Smooth muscle cell (in vitro differentiated cells): ENCODE results near the gene KCNMB1. TPM values are rescaled to one million over a fixed set of nuclear protein-coding genes. Genes with fewer than 3 reads are reported as not detected.

Source experiments
- DNase-seq: peaks from one replicate; lab custom pipeline; 2025; ENCODE audit not compliant: unreplicated experiment; lab: John Stamatoyannopoulos, UW
- H2AFZ ChIP-seq: fragments of 200-600 bp; sonication (generic); 2 replicates; pipeline ENCODE4 v1.6.0; 2016; ENCODE audit warnings: antibody characterized with exemption, low read depth, mild to moderate bottlenecking
- H3F3A ChIP-seq: fragments of 200-600 bp; sonication (generic); 2 replicates; pipeline ENCODE4 v1.6.0; 2017; ENCODE audit warnings: antibody characterized with exemption, low read depth
- H3K27ac ChIP-seq: fragments of 200-600 bp; sonication (generic); 2 replicates; pipeline ENCODE4 v1.5.1; 2016; ENCODE audit warnings: low read depth, mild to moderate bottlenecking
- H3K27me3 ChIP-seq: fragments of 200-600 bp; sonication (generic); 2 replicates; pipeline ENCODE4 v1.6.1; 2016; ENCODE audit warnings: low read depth, mild to moderate bottlenecking
- H3K36me3 ChIP-seq: fragments of 200-600 bp; sonication (generic); 2 replicates; pipeline ENCODE4 v1.5.1; 2016; ENCODE audit warnings: low read depth
- H3K4me1 ChIP-seq: fragments of 200-600 bp; sonication (generic); 2 replicates; pipeline ENCODE4 v1.5.1; 2016; ENCODE audit warnings: low read depth
- H3K4me2 ChIP-seq: fragments of 200-600 bp; sonication (generic); 2 replicates; pipeline ENCODE4 v1.6.0; 2016; ENCODE audit warnings: mild to moderate bottlenecking
- H3K4me3 ChIP-seq: fragments of 200-600 bp; sonication (generic); 2 replicates; pipeline ENCODE4 v1.5.1; 2016; ENCODE audit warnings: mild to moderate bottlenecking
- H3K79me2 ChIP-seq: fragments of 200-600 bp; sonication (generic); 2 replicates; pipeline ENCODE4 v1.6.0; 2016; ENCODE audit warnings: low read depth, mild to moderate bottlenecking
- H3K9ac ChIP-seq: fragments of 200-600 bp; sonication (generic); 2 replicates; pipeline ENCODE4 v1.6.0; 2016; ENCODE audit warnings: low read depth
- H3K9me3 ChIP-seq: fragments of 200-600 bp; sonication (generic); replicated peaks from 2 replicates; pipeline ENCODE4 v1.5.1; 2016; ENCODE audit warnings: low read depth
- H4K20me1 ChIP-seq: fragments of 200-600 bp; sonication (generic); 2 replicates; pipeline ENCODE4 v1.6.0; 2016; ENCODE audit warnings: low read depth
- WGBS: methylation state at CpG from one replicate; pipeline ENCODE4 v1.1.7; 2016; ENCODE audit warnings: low lambda C conversion rate; 5-methylcytosine and 5-hydroxymethylcytosine counted together
- polyA plus RNA-seq: library from polyadenylated mRNA; unstranded; fragments of >200 nt; fragmentation: Nextera tagmentation; extraction: Ambion mirVana; gene quantifications from 2 replicates; pipeline ENCODE4 v1.2.1, GENCODE V29; 2016
- total RNA-seq: library from RNA; depleted of rRNA; stranded (reverse); fragments of >200 nt; gene quantifications from 2 replicates; pipeline ENCODE4 v1.2.3, GENCODE V29; 2014
- TF ChIP-seq, protein P1 (sequence below): fragments of 200-600 bp; sonication (generic); IDR thresholded peaks from 2 replicates; pipeline ENCODE4 v1.5.1; 2017; ENCODE audit warnings: borderline replicate concordance, mild to moderate bottlenecking, antibody characterized with exemption; ENCODE audit not compliant: insufficient read depth, poor library complexity, severe bottlenecking

The KCNMB1 gene
- total and polyA plus RNA-seq, 2 experiments from 2014 or later = 0.54 to 0.63 TPM

DNA sequence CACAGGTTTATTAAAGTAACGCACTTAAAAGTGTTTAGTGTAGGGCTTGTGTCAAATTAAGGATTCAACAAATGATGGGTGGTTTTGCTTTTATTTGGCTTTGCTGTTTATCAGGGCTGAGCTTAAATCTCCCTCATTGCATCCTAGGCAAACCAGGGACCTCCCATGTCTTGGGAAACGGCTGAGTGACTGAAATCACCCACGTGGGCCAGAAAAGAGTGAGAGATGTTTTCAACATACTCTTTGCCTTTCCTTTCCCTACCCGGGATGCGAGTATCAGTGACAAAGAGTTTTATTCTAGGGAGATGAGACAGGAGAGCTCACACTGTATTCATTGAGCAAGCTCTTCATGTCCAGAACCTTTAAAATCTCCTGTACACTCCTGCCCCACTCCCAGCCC, 23.3 kb downstream of the KCNMB1 start:
- no peak overlapping the region for H3K9ac ChIP-seq
- H3K9me3 ChIP-seq = no peaks in the 10 kb centered on the region
- no peaks in the 10 kb centered on the region for H3K79me2 ChIP-seq
- no peak overlapping the region for H3K4me2 ChIP-seq
- H3K4me1 ChIP-seq = no peaks in the 10 kb centered on the region
- DNase-seq = no peak
- H3K36me3 ChIP-seq = no peaks in the 10 kb centered on the region
- WGBS = 79% methylated on average over 5 of the region's 5 CpGs
- H2AFZ ChIP-seq = no peak overlapping the region
- no peaks in the 10 kb centered on the region for H4K20me1 ChIP-seq
- no peak overlapping the region for H3K27ac ChIP-seq
- no peak overlapping the region for H3K4me3 ChIP-seq
- H3F3A ChIP-seq = peaks cover 6% of the 10 kb centered on the region
- TF ChIP-seq, protein P1, sequence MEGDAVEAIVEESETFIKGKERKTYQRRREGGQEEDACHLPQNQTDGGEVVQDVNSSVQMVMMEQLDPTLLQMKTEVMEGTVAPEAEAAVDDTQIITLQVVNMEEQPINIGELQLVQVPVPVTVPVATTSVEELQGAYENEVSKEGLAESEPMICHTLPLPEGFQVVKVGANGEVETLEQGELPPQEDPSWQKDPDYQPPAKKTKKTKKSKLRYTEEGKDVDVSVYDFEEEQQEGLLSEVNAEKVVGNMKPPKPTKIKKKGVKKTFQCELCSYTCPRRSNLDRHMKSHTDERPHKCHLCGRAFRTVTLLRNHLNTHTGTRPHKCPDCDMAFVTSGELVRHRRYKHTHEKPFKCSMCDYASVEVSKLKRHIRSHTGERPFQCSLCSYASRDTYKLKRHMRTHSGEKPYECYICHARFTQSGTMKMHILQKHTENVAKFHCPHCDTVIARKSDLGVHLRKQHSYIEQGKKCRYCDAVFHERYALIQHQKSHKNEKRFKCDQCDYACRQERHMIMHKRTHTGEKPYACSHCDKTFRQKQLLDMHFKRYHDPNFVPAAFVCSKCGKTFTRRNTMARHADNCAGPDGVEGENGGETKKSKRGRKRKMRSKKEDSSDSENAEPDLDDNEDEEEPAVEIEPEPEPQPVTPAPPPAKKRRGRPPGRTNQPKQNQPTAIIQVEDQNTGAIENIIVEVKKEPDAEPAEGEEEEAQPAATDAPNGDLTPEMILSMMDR = no peak
- H3K27me3 ChIP-seq = no peaks in the 10 kb centered on the region

DNA sequence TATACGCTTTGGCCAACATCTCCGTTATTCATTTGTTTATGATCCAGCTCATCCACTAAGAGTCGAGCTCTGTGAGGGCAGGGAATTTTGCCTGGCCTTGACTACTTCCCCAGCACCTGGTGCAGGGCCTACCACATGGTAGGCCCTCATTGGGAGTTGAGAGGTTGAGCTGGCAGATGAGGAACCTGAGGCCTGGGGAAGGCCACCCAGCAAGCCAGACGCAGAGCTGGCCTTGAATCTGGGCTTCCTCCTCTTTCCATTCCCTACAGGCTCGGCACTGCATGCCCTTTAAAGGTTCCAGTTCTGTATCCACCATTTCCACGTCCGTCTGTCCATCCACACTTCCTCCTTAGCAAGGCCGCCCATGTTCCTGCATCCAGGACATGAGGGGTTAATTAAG, 24.2 kb downstream of the KCNMB1 start:
- no peak overlapping the region for H3K27ac ChIP-seq
- no peaks in the 10 kb centered on the region for H3K27me3 ChIP-seq
- TF ChIP-seq, protein P1 = no peak
- no peak for DNase-seq
- H3F3A ChIP-seq = peaks cover 6% of the 10 kb centered on the region
- no peaks in the 10 kb centered on the region for H3K4me1 ChIP-seq
- no peaks in the 10 kb centered on the region for H3K9me3 ChIP-seq
- 96% methylated on average over 8 of the region's 8 CpGs for WGBS
- H3K4me3 ChIP-seq = no peak overlapping the region
- H3K9ac ChIP-seq = no peak overlapping the region
- no peaks in the 10 kb centered on the region for H3K79me2 ChIP-seq
- no peaks in the 10 kb centered on the region for H4K20me1 ChIP-seq
- H2AFZ ChIP-seq = no peak overlapping the region
- H3K36me3 ChIP-seq = no peaks in the 10 kb centered on the region
- no peak overlapping the region for H3K4me2 ChIP-seq

DNA sequence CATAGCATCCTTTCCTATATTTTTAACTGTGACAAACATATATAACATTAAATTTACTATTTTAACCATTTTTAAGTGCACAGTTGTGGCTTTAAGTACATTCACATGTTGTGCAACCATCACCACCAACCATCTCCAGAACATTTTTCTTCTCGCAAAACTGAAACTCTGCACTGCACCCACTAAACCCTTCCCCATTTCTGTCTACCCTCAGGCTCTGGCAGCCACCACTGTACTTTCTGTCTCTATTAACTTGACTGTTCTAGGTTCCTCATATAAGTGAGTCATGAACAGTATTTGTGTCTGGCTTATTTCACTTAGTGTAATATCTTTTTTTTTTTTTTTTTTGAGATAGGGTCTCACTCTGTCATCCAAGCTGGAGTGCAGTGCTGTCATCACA, 25.5 kb downstream of the KCNMB1 start:
- Histone ChIP-seq H3K27me3 (no peaks in the 10 kb centered on the region), H3F3A (peaks cover 6% of the 10 kb centered on the region), H3K27ac (no peak overlapping the region), H2AFZ (no peak overlapping the region), H3K4me1 (no peaks in the 10 kb centered on the region), H3K9ac (no peak overlapping the region), H3K4me2 (no peak overlapping the region), H3K36me3 (no peaks in the 10 kb centered on the region), H4K20me1 (no peaks in the 10 kb centered on the region), H3K79me2 (no peaks in the 10 kb centered on the region), H3K4me3 (no peak overlapping the region), H3K9me3 (no peaks in the 10 kb centered on the region)
- TF ChIP-seq, protein P1 = no peak
- WGBS = 36% methylated on average over 1 of the region's 1 CpG
- no peak for DNase-seq

DNA sequence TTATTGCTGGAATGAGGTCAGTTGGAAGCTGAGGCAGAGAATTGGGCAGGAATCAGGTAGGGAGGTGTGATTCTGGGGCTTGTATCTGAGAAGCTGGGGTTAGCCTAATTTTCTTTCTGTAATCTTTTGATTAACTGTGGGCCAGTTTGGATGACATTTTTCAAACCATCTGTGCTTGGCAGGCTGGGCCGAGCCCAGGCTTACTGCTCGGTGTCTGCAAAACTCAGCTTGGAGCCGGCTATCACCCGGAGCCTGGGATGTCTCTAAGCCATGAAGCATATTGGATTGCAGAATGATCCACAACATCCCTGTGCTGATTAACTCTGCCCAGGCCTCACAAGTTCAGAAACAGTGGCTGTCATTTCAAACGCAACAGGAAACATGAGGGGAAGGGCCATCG, 26.5 kb downstream of the KCNMB1 start:
- H2AFZ ChIP-seq = peak overlapping the region; percentile 39
- H3K4me1 ChIP-seq = no peaks in the 10 kb centered on the region
- no peak overlapping the region for H3K4me3 ChIP-seq
- H3K27me3 ChIP-seq = no peaks in the 10 kb centered on the region
- H3K27ac ChIP-seq = no peak overlapping the region
- H3K36me3 ChIP-seq = no peaks in the 10 kb centered on the region
- TF ChIP-seq, protein P1 = no peak
- no peak for DNase-seq
- no peak overlapping the region for H3K9ac ChIP-seq
- peaks cover 6% of the 10 kb centered on the region for H3F3A ChIP-seq
- H3K79me2 ChIP-seq = no peaks in the 10 kb centered on the region
- H3K4me2 ChIP-seq = no peak overlapping the region
- no peaks in the 10 kb centered on the region for H3K9me3 ChIP-seq
- H4K20me1 ChIP-seq = no peaks in the 10 kb centered on the region
- 31% methylated on average over 6 of the region's 6 CpGs for WGBS
